Stromal cell of bone marrow (primary cell): Measurements from ENCODE around the gene NEU1.
"Not testable (repeated sequence)": the region's sequence is repeated elsewhere in the genome, so short reads cannot be mapped to it uniquely, and the experiment has no call there.

Experiments
- DNase-seq: peaks from one replicate; pipeline ENCODE4 v3.0.0-alpha.2; 2012; ENCODE audit warnings: low read depth

NEU1 gene

GRCh38 chr6:31874084-31874670, 11.6 kb upstream of the NEU1 start:
- no peak for DNase-seq

GRCh38 chr6:31871046-31871659, 8.5 kb upstream of the NEU1 start:
- DNase-seq = no peak

- no peak for DNase-seq
These were observed 7.8 kb upstream of the NEU1 start for GRCh38 chr6:31870385-31870921.

GRCh38 chr6:31869343-31869742, 6.7 kb upstream of the NEU1 start:
- DNase-seq = no peak

- not testable (repeated sequence) for DNase-seq
These were observed 6.0 kb upstream of the NEU1 start for GRCh38 chr6:31868658-31868971.

- no peak for DNase-seq
These were observed 2.8 kb upstream of the NEU1 start for GRCh38 chr6:31865205-31866118.

GRCh38 chr6:31864818-31865204, 2.2 kb upstream of the NEU1 start:
- DNase-seq = no peak

GRCh38 chr6:31864123-31864562, 1.5 kb upstream of the NEU1 start:
- DNase-seq = not testable (repeated sequence)

- no peak for DNase-seq
These were observed 690 bp downstream of the NEU1 start for GRCh38 chr6:31861919-31862343.

- no peak for DNase-seq
These were observed 1.5 kb downstream of the NEU1 start for GRCh38 chr6:31861150-31861549.

GRCh38 chr6:31860349-31860748, 2.3 kb downstream of the NEU1 start:
- DNase-seq = no peak

- DNase-seq = no peak
These were observed 2.7 kb downstream of the NEU1 start for GRCh38 chr6:31859923-31860322.

- no peak for DNase-seq
These were observed 3.9 kb downstream of the NEU1 start for GRCh38 chr6:31858707-31859106.

GRCh38 chr6:31857774-31858173, 4.8 kb downstream of the NEU1 start:
- not testable (repeated sequence) for DNase-seq

GRCh38 chr6:31851980-31852718, 10.5 kb downstream of the NEU1 start:
- not testable (repeated sequence) for DNase-seq

- DNase-seq = no peak
These were observed 11.2 kb downstream of the NEU1 start for GRCh38 chr6:31851485-31851832.

GRCh38 chr6:31850765-31851484, 11.7 kb downstream of the NEU1 start:
- DNase-seq = no peak

- no peak for DNase-seq
These were observed 15.2 kb downstream of the NEU1 start for GRCh38 chr6:31847276-31847978.

- no peak for DNase-seq
These were observed 18.1 kb downstream of the NEU1 start for GRCh38 chr6:31844507-31844906.

- DNase-seq = no peak
These were observed 20.6 kb downstream of the NEU1 start for GRCh38 chr6:31842053-31842452.

GRCh38 chr6:31839779-31840126, 22.9 kb downstream of the NEU1 start:
- not testable (repeated sequence) for DNase-seq
